ENCODE results near the gene FGF12.
A peak's percentile ranks its signal among the peaks of the same experiment; 100 is the strongest.
"Not testable (repeated sequence)": the region's sequence is repeated elsewhere in the genome, so short reads cannot be mapped to it uniquely, and the experiment has no call there.

The FGF12 gene

GRCh38 chr3:192727032-192727847, at the start of gene FGF12:
Gene FGF12 (minus strand): TSS chr3:192727541.
- DNase-seq (ENCODE audit: low spot score) = peak; percentile 98

GRCh38 chr3:192774341-192774740, 47.0 kb upstream of the FGF12 start:
- DNase-seq (ENCODE audit: low spot score) = not testable (repeated sequence)

- peak; percentile 52 for DNase-seq (ENCODE audit: low spot score)
Observed at GRCh38 chr3:192772240-192772894, 45.0 kb upstream of the FGF12 start.

- no peak for DNase-seq (ENCODE audit: low spot score)
Observed at GRCh38 chr3:192758654-192759053, 31.3 kb upstream of the FGF12 start.

- no peak for DNase-seq (ENCODE audit: low spot score)
Observed at GRCh38 chr3:192751148-192751547, 23.8 kb upstream of the FGF12 start.

- DNase-seq (ENCODE audit: low spot score) = no peak
Observed at GRCh38 chr3:192750201-192750600, 22.9 kb upstream of the FGF12 start.

- DNase-seq (ENCODE audit: low spot score) = no peak
Observed at GRCh38 chr3:192747746-192748145, 20.4 kb upstream of the FGF12 start.

GRCh38 chr3:192747145-192747544, 19.8 kb upstream of the FGF12 start:
- DNase-seq (ENCODE audit: low spot score) = peak; percentile 32

GRCh38 chr3:192745150-192745549, 17.8 kb upstream of the FGF12 start:
- no peak for DNase-seq (ENCODE audit: low spot score)

- DNase-seq (ENCODE audit: low spot score) = not testable (repeated sequence)
Observed at GRCh38 chr3:192744604-192745003, 17.3 kb upstream of the FGF12 start.

GRCh38 chr3:192737506-192737905, 10.2 kb upstream of the FGF12 start:
- DNase-seq (ENCODE audit: low spot score) = no peak

GRCh38 chr3:192731233-192731632, 3.9 kb upstream of the FGF12 start:
- no peak for DNase-seq (ENCODE audit: low spot score)

- no peak for DNase-seq (ENCODE audit: low spot score)
Observed at GRCh38 chr3:192726385-192726784, 956 bp downstream of the FGF12 start.

- no peak for DNase-seq (ENCODE audit: low spot score)
Observed at GRCh38 chr3:192719964-192720363, 7.4 kb downstream of the FGF12 start.

- DNase-seq (ENCODE audit: low spot score) = no peak
Observed at GRCh38 chr3:192718156-192718555, 9.2 kb downstream of the FGF12 start.

- DNase-seq (ENCODE audit: low spot score) = no peak
Observed at GRCh38 chr3:192715126-192715525, 12.2 kb downstream of the FGF12 start.

GRCh38 chr3:192711126-192711525, 16.2 kb downstream of the FGF12 start:
- DNase-seq (ENCODE audit: low spot score) = not testable (repeated sequence)

- DNase-seq (ENCODE audit: low spot score) = no peak
Observed at GRCh38 chr3:192710366-192710765, 17.0 kb downstream of the FGF12 start.

- no peak for DNase-seq (ENCODE audit: low spot score)
Observed at GRCh38 chr3:192706272-192706671, 21.1 kb downstream of the FGF12 start.

GRCh38 chr3:192700885-192701284, 26.5 kb downstream of the FGF12 start:
- DNase-seq (ENCODE audit: low spot score) = no peak

- no peak for DNase-seq (ENCODE audit: low spot score)
Observed at GRCh38 chr3:192696943-192697587, 30.3 kb downstream of the FGF12 start.

- DNase-seq (ENCODE audit: low spot score) = no peak
Observed at GRCh38 chr3:192687488-192688152, 39.7 kb downstream of the FGF12 start.
